Prostate gland (tissue), 2 donors: ENCODE data around the gene CEP250. TPM values are rescaled to one million over a fixed set of nuclear protein-coding genes. Genes with fewer than 3 reads are reported as not detected.

Experiments
- DNase-seq: peaks from one replicate; pipeline ENCODE4 v3.0.0-alpha.2; 2019; ENCODE audit warnings: low spot score
- H3K27ac ChIP-seq, 2 donors: fragments of 200-600 bp; sonication (generic); 2 replicates each; pipeline ENCODE4 v1.5.1; 2017 to 2019
- H3K27me3 ChIP-seq: fragments of 200-600 bp; sonication (generic); replicated peaks from 2 replicates; pipeline ENCODE4 v1.5.1; 2019; ENCODE audit not compliant: insufficient read depth
- H3K36me3 ChIP-seq, 2 donors: fragments of 200-600 bp; sonication (generic); 1 replicate in 1 of 2; 2 replicates in 1 of 2; pipeline versions ENCODE4 v1.5.1 to v1.8.1; 2017 to 2019
- H3K4me1 ChIP-seq: fragments of 200-600 bp; sonication (generic); replicated peaks from 2 replicates; pipeline ENCODE4 v1.5.1; 2019
- H3K4me3 ChIP-seq, 2 donors: fragments of 200-600 bp; sonication (generic); 2 replicates each; pipeline ENCODE4 v1.5.1; 2017 to 2019
- H3K9me3 ChIP-seq: fragments of 200-600 bp; sonication (generic); 2 replicates; pipeline ENCODE4 v1.5.1; 2017
- CTCF ChIP-seq, 4 experiments: fragments of 200-600 bp in 2 of 4; fragments of 450-650 bp in 2 of 4; sonication (generic) in 2 of 4; IDR thresholded peaks; 1 replicate in 3 of 4; 2 replicates in 1 of 4; pipeline ENCODE4 v1.5.1; 2016 to 2019; ENCODE audit warnings: antibody characterized with exemption in 4 of 4, mild to moderate bottlenecking in 2 of 4, moderate library complexity in 2 of 4
- POLR2A ChIP-seq: fragments of 450-650 bp; IDR thresholded peaks from one replicate; pipeline ENCODE4 v1.6.1; 2016; ENCODE audit warnings: antibody characterized with exemption, mild to moderate bottlenecking
- POLR2AphosphoS5 ChIP-seq: sonication (generic); formaldehyde crosslinking; IDR thresholded peaks from one replicate; pipeline ENCODE4 v1.6.1; 2017; ENCODE audit warnings: antibody characterized with exemption
- WGBS: methylation state at CpG from one replicate; pipeline ENCODE4 v1.1.5; 2018; 5-methylcytosine and 5-hydroxymethylcytosine counted together
- intact Hi-C: fragments of 100-400 bp; cut with DNase I; formaldehyde crosslinking; loops from one replicate; pipeline ENCODE4 v1.14.2; 2022
- total RNA-seq, 2 donors: library from RNA; depleted of rRNA; stranded (reverse); fragments of >200 nt; gene quantifications; one replicate each; pipeline ENCODE4 v1.1.0, GENCODE V29; 2016

Gene CEP250
- total RNA-seq, 2 donors from 2014 or later: 35.2 to 36.9 TPM

- DNase-seq: no peak
- 93% methylated on average over 4 of the region's 4 CpGs for WGBS
- H3K4me3 ChIP-seq: no peak overlapping the region
- no peaks in the 10 kb centered on the region for H3K27me3 ChIP-seq
- H3K9me3 ChIP-seq: no peaks in the 10 kb centered on the region
- no peak overlapping the region for H3K27ac ChIP-seq
- H3K36me3 ChIP-seq: peaks cover 0 to 4% of the 10 kb centered on the region in 2 donors
- no peaks in the 10 kb centered on the region for H3K4me1 ChIP-seq
- no peak for TF ChIP-seq POLR2AphosphoS5
- no peak for TF ChIP-seq POLR2A
- TF ChIP-seq CTCF (IDR thresholded peaks at IDR 0.05): no peak
- intact Hi-C loops: no loop called here
Observed at GRCh38 chr20:35558451-35558850, 103.1 kb downstream of the CEP250 start.

GRCh38 chr20:35559042-35559693 is 103.8 kb downstream of the CEP250 start:
- Histone ChIP-seq H3K4me1 (no peaks in the 10 kb centered on the region), H3K9me3 (no peaks in the 10 kb centered on the region), H3K4me3 (no peak overlapping the region), H3K36me3 (peaks cover 0 to 4% of the 10 kb centered on the region in 2 donors), H3K27ac (no peak overlapping the region), H3K27me3 (no peaks in the 10 kb centered on the region)
- WGBS: 89% methylated on average over 24 of the region's 24 CpGs
- intact Hi-C loops: no loop called here
- TF ChIP-seq POLR2A (no peak), CTCF (IDR thresholded peaks at IDR 0.05) (no peak), POLR2AphosphoS5 (no peak)
- no peak for DNase-seq

- DNase-seq: no peak
- WGBS: 57% methylated on average over 18 of the region's 18 CpGs
- no peak overlapping the region for H3K4me3 ChIP-seq
- intact Hi-C loops: no loop called here
- TF ChIP-seq CTCF (IDR thresholded peaks at IDR 0.05) (no peak), POLR2A (no peak), POLR2AphosphoS5 (no peak)
- no peaks in the 10 kb centered on the region for H3K9me3 ChIP-seq
- H3K36me3 ChIP-seq: peaks cover 0 to 4% of the 10 kb centered on the region in 2 donors
- H3K27ac ChIP-seq: no peak overlapping the region
- no peaks in the 10 kb centered on the region for H3K4me1 ChIP-seq
- H3K27me3 ChIP-seq: no peaks in the 10 kb centered on the region
Observed at GRCh38 chr20:35560105-35560511, 104.7 kb downstream of the CEP250 start.

DNA sequence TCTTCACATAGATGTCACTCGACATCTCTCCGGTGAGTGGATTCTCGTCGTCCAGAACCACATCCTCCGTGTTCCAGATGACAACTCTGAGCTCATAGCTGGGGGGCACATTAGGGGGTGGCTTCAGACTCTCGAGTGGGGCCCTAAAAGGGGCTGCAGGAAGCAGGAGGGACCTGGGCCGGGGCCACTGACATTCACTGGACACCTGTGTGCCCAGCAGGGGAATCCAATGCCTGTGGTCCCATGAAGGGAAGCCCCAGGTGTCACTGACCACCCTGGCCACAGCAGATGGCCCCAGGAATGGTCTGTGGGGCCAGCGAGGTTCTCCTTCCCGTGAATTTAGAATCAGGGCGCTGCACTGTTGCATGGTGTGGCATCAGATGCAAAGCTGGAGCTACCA is 105.1 kb downstream of the CEP250 start:
- Histone ChIP-seq H3K27ac (no peak overlapping the region), H3K27me3 (no peaks in the 10 kb centered on the region), H3K4me1 (no peaks in the 10 kb centered on the region), H3K9me3 (no peaks in the 10 kb centered on the region), H3K4me3 (no peak overlapping the region), H3K36me3 (peaks cover 0 to 4% of the 10 kb centered on the region in 2 donors)
- TF ChIP-seq POLR2AphosphoS5 (no peak), POLR2A (no peak), CTCF (IDR thresholded peaks at IDR 0.05) (no peak)
- WGBS: 62% methylated on average over 10 of the region's 10 CpGs
- DNase-seq: no peak
- intact Hi-C loops: no loop called here

DNA sequence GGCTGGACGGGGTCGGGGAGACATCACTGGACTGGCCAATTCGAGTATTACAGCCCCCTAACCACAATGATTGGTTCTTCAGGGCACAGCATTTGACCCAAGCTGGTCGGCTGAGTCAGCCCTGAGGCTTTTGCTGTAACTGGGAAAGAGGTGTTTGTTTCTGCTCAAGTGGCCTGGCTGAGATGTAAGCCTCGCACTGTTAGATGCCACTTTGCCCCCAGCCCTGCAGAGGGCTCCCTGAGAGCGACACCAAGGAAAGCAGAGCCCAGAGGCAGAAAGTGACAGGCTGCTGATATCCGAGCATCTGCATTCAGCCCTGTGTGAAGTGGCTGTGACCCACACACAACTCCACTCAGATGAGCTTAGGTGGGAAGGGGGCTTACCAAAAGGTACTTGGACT is 105.9 kb downstream of the CEP250 start:
- no peak for DNase-seq
- intact Hi-C loops: no loop called here
- 12% methylated on average over 7 of the region's 7 CpGs for WGBS
- H3K36me3 ChIP-seq: no peaks in the 10 kb centered on the region
- H3K4me1 ChIP-seq: no peaks in the 10 kb centered on the region
- H3K9me3 ChIP-seq: no peaks in the 10 kb centered on the region
- peak in 1 of 4 experiments; percentile 22 for TF ChIP-seq CTCF (IDR thresholded peaks at IDR 0.05)
- no peak for TF ChIP-seq POLR2AphosphoS5
- no peak for TF ChIP-seq POLR2A
- no peaks in the 10 kb centered on the region for H3K27me3 ChIP-seq
- H3K27ac ChIP-seq: no peak overlapping the region
- no peak overlapping the region for H3K4me3 ChIP-seq
